ENCODE measurements around the gene SPON2. TPM values are rescaled to one million over a fixed set of nuclear protein-coding genes. Genes with fewer than 3 reads are reported as not detected.

Gene SPON2
- total and polyA plus RNA-seq, 8 donors, result 3.1 to 45.2 (median 11.0) TPM

DNA sequence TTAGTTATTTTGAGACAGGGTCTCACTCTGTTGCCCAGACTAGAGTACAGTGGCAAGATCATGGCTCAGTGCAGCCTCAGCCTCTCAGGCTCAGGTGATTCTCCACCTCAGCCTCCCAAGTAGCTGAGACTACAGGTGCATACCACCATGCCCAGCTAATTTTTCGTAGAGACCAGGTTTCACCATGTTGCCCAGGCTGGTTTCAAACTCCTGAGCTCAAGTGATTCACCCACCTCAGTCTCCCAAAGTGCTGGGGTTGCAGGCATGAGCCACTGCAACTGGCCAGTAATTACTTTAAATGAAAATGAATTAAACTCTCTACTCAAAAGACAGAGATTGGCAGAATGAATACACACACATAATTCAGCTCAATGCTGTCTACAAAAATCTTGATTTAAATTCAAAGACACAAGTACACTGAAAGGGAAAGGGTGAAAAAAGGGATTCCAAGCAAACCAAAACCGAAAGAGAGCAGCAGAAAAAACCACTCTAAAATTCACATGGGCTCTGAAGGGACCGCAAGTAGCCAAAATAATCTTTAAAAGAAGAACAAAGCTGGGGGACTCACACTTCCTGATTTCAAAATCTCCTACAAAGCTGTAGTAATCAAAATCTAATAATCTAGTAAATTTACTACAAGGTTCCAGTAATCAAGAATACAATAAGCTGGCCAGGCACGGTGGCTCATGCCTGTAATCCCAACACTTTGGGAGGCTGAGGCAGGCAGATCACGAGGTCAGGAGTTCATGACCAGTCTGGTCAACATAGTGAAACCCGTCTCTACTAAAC lies 11.8 kb upstream of the SPON2 start:
- FAIRE-seq, result no peak
- TF ChIP-seq, protein P1, sequence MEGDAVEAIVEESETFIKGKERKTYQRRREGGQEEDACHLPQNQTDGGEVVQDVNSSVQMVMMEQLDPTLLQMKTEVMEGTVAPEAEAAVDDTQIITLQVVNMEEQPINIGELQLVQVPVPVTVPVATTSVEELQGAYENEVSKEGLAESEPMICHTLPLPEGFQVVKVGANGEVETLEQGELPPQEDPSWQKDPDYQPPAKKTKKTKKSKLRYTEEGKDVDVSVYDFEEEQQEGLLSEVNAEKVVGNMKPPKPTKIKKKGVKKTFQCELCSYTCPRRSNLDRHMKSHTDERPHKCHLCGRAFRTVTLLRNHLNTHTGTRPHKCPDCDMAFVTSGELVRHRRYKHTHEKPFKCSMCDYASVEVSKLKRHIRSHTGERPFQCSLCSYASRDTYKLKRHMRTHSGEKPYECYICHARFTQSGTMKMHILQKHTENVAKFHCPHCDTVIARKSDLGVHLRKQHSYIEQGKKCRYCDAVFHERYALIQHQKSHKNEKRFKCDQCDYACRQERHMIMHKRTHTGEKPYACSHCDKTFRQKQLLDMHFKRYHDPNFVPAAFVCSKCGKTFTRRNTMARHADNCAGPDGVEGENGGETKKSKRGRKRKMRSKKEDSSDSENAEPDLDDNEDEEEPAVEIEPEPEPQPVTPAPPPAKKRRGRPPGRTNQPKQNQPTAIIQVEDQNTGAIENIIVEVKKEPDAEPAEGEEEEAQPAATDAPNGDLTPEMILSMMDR (IDR thresholded peaks at IDR 0.05), result no peak

DNA sequence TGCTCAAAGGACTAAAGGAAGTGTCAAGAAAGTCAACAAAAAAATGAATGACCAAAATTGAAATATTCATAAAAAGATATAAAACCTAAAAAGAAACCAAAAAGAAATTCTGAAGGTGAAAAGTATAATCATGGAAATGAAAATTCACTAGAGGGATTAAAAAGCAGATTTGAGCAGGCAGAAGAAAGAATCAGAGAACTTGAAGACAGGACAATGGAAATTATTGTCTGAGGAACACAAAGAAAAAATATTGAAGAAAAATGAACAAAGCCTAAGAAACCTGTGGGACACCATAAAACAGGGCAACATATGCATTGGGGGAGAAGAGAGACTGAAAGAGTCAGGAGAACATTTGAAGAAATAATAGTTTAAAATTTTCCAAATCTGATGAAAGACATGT lies 9.9 kb upstream of the SPON2 start:
- intact Hi-C loops (cut with DNase I), result no loop called here
- TF ChIP-seq, protein P1 (IDR thresholded peaks at IDR 0.05), result no peak

More for the DNA sequence above, 11.8 kb upstream of the SPON2 start:
- Histone ChIP-seq H3K9me3 (no peaks in the 10 kb centered on the region), H3K27me3 (no peaks in the 10 kb centered on the region), H3K4me3 (no peak overlapping the region), H3K4me1 (no peaks in the 10 kb centered on the region), H3K27ac (no peak overlapping the region), H3K36me3 (no peaks in the 10 kb centered on the region)
- intact Hi-C loops (cut with DNase I), result no loop called here
- WGBS, 2 donors, result 75 to 88% methylated on average over 6 of the region's 6 CpGs
- DNase-seq, result no peak
- peak in 2 of 4 donors; percentile 37 to 44 for ATAC-seq

DNA sequence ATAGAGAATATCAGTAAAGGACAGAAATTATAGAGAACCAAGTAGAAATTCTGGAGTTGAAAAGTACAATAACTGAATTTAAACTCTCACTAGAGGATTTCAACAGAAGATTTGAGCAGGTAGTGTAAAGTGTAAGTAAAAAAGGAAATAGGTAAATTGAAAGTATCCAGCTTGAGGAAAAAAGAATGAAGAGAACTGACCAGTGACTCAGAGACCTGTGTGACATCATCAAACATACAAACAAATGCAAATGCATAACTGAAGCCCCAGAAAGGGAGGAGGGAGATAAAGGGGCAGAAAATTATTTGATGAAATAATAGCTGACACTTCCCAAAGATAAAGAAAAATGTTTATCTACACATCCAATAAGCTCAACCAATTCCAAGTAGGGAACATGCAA lies 8.3 kb upstream of the SPON2 start:
- H3K27me3 ChIP-seq, result no peaks in the 10 kb centered on the region
- intact Hi-C loops (cut with DNase I), result no loop called here
- FAIRE-seq (no peak), DNase-seq (no peak), ATAC-seq (no peak)
- no peak overlapping the region for H3K4me3 ChIP-seq
- peaks cover 0 to 4% (median 0%) of the 10 kb centered on the region in 3 donors for H3K4me1 ChIP-seq
- no peak overlapping the region for H3K27ac ChIP-seq
- no peaks in the 10 kb centered on the region for H3K36me3 ChIP-seq
- H3K9me3 ChIP-seq, result no peaks in the 10 kb centered on the region
- TF ChIP-seq, protein P1 (IDR thresholded peaks at IDR 0.05), result no peak

More for the DNA sequence above, 9.9 kb upstream of the SPON2 start:
- Histone ChIP-seq H3K9me3 (no peaks in the 10 kb centered on the region), H3K4me1 (peaks cover 0 to 4% (median 0%) of the 10 kb centered on the region in 3 donors), H3K27me3 (no peaks in the 10 kb centered on the region), H3K4me3 (no peak overlapping the region), H3K36me3 (no peaks in the 10 kb centered on the region), H3K27ac (no peak overlapping the region)
- no peak for DNase-seq
- peak; percentile 64 for FAIRE-seq
- no peak for ATAC-seq

DNA sequence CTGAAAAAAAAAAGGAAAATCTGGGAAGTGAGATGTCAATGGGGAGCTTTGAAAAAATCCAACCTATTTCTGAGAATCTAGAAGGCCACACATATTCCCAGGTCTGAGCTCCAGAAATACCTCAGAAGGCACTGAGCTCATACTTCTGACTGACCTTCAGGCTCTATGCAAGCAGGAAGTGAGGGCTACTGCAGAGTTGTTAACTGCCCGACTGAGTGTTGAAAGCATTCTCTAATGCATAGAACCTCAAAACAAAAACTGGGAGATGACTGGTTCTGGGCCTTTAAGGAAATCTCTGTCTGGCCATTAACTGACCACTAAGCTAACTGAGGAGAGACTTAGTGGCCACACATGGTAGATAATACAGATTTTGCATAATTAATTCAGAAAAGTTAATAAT lies 7.6 kb upstream of the SPON2 start:
- Histone ChIP-seq H3K36me3 (no peaks in the 10 kb centered on the region), H3K4me1 (peaks cover 0 to 4% (median 0%) of the 10 kb centered on the region in 3 donors), H3K27me3 (no peaks in the 10 kb centered on the region), H3K4me3 (no peak overlapping the region), H3K9me3 (no peaks in the 10 kb centered on the region), H3K27ac (no peak overlapping the region)
- ATAC-seq (no peak), FAIRE-seq (no peak), DNase-seq (no peak)
- intact Hi-C loops (cut with DNase I), result no loop called here
- TF ChIP-seq, protein P1 (IDR thresholded peaks at IDR 0.05), result no peak
- WGBS, 2 donors, result 92 to 100% methylated on average over 1 of the region's 1 CpG

DNA sequence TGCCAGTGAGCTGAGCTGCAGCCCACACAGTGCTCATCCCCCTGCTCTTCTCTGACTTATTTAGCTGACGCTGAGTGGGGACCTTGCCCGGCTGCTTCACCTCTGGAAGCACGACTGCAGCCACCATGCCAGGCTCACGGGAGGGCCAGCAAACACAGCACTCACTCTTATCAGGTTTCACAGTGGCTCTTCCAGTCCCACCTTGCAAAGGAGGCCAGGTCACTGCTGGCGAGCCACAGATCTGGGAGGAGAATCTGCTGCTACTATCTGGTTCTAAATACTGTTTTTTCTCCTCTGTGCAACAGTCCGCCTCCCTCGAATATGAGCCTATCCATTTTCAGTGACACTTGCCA lies 6.7 kb upstream of the SPON2 start:
- Histone ChIP-seq H3K9me3 (no peaks in the 10 kb centered on the region), H3K4me1 (peaks cover 0 to 4% (median 0%) of the 10 kb centered on the region in 3 donors), H3K36me3 (no peaks in the 10 kb centered on the region), H3K27ac (no peak overlapping the region), H3K27me3 (no peaks in the 10 kb centered on the region), H3K4me3 (no peak overlapping the region)
- ATAC-seq (peak in 1 of 4 donors; percentile 46), FAIRE-seq (no peak), DNase-seq (no peak)
- intact Hi-C loops (cut with DNase I), result no loop called here
- TF ChIP-seq, protein P1 (IDR thresholded peaks at IDR 0.05), result no peak
- WGBS, 2 donors, result 34 to 51% methylated on average over 7 of the region's 7 CpGs

All from pancreas (tissue), 10 donors.